Posterior cingulate gyrus (tissue), 11 donors: ENCODE data around the gene HSF5.
A peak's percentile ranks its signal among the peaks of the same experiment; 100 is the strongest.
"Not testable (repeated sequence)": the region's sequence is repeated elsewhere in the genome, so short reads cannot be mapped to it uniquely, and the experiment has no call there.

Experiments
- DNase-seq, 10 donors: peaks; one replicate each; pipeline versions ENCODE4 v3.0.0 to v3.0.0-alpha.2; 2020 to 2021; ENCODE audit warnings: mixed read lengths in 3 of 10
- intact Hi-C: fragments of 100-400 bp; cut with DNase I; formaldehyde crosslinking; loops from one replicate; pipeline ENCODE4 v1.15.1; 2023

Gene HSF5

GRCh38 chr17:58491510-58492045 lies 3.4 kb upstream of the HSF5 start:
- intact Hi-C loops = no loop called here
- no peak for DNase-seq

- peak in 1 of 10 donors; percentile 77 for DNase-seq
- intact Hi-C loops = no loop called here
Measured at GRCh38 chr17:58488428-58488890, 251 bp upstream of the HSF5 start.

- no peak for DNase-seq
- intact Hi-C loops = no loop called here
Measured at GRCh38 chr17:58484600-58484999, 3.6 kb downstream of the HSF5 start.

GRCh38 chr17:58481798-58482197 lies 6.4 kb downstream of the HSF5 start:
- intact Hi-C loops, DNase-seq: not testable (repeated sequence)

GRCh38 chr17:58480090-58480489 lies 8.1 kb downstream of the HSF5 start:
- DNase-seq = no peak
- intact Hi-C loops = no loop called here

- intact Hi-C loops = no loop called here
- no peak for DNase-seq
Measured at GRCh38 chr17:58476812-58477211, 11.4 kb downstream of the HSF5 start.

GRCh38 chr17:58475985-58476384 lies 12.2 kb downstream of the HSF5 start:
- no peak for DNase-seq

GRCh38 chr17:58470356-58470755 lies 17.9 kb downstream of the HSF5 start:
- intact Hi-C loops = no loop called here
- no peak for DNase-seq

More at GRCh38 chr17:58475985-58476384, 12.2 kb downstream of the HSF5 start:
- intact Hi-C loops = no loop called here

- intact Hi-C loops = no loop called here
- DNase-seq = no peak
Measured at GRCh38 chr17:58468944-58469343, 19.3 kb downstream of the HSF5 start.

- intact Hi-C loops = no loop called here
- no peak for DNase-seq
Measured at GRCh38 chr17:58455491-58455890, 32.7 kb downstream of the HSF5 start.

GRCh38 chr17:58452738-58453137 lies 35.5 kb downstream of the HSF5 start:
- intact Hi-C loops = no loop called here
- no peak for DNase-seq

- peak in 6 of 10 donors; percentile 15 to 89 (median 28) for DNase-seq
- intact Hi-C loops = no loop called here
Measured at GRCh38 chr17:58447039-58447975, 40.9 kb downstream of the HSF5 start.

GRCh38 chr17:58446086-58446485 lies 42.1 kb downstream of the HSF5 start:
- no peak for DNase-seq
- intact Hi-C loops = no loop called here

- intact Hi-C loops = no loop called here
Measured at GRCh38 chr17:58436805-58437239, 51.4 kb downstream of the HSF5 start.

GRCh38 chr17:58436245-58436644 lies 52.0 kb downstream of the HSF5 start:
- no peak for DNase-seq
- intact Hi-C loops = no loop called here

More at GRCh38 chr17:58436805-58437239, 51.4 kb downstream of the HSF5 start:
- DNase-seq = no peak

GRCh38 chr17:58432806-58433573 lies 55.2 kb downstream of the HSF5 start:
- DNase-seq = no peak
- intact Hi-C loops = no loop called here

GRCh38 chr17:58427807-58428206 lies 60.4 kb downstream of the HSF5 start:
- no peak for DNase-seq
- intact Hi-C loops = no loop called here

GRCh38 chr17:58421711-58422110 lies 66.5 kb downstream of the HSF5 start:
- DNase-seq = no peak
- intact Hi-C loops = no loop called here

GRCh38 chr17:58420827-58421226 lies 67.4 kb downstream of the HSF5 start:
- no peak for DNase-seq
- intact Hi-C loops = no loop called here

- DNase-seq = peak; percentile 55 to 95 (median 68)
- intact Hi-C loops = loop anchor here (1.0 to 5.0 kb wide), 2 partner anchors 65 to 168 kb away; partner anchors contain the start of gene SUPT4H1
Measured at GRCh38 chr17:58417300-58418092, 70.7 kb downstream of the HSF5 start, which contains the start of gene RNF43. RNF43 (minus strand) TSS chr17:58417534; CDS start chr17:58415577, 1,957 bp downstream.
